Nephron (organoid): ENCODE results near the gene COL10A1.
"Not testable (repeated sequence)": the region's sequence is repeated elsewhere in the genome, so short reads cannot be mapped to it uniquely, and the experiment has no call there.

ENCODE experiments used
- H3K27ac Mint-ChIP-seq, 3 experiments: 2 replicates each; pipeline ENCODE4 v1.8.0; 2020; ENCODE audit warnings: mixed read lengths in 3 of 3, mild to moderate bottlenecking in 2 of 3, moderate library complexity in 1 of 3
- H3K27me3 Mint-ChIP-seq: 2 replicates; pipeline ENCODE4 v1.8.0; 2021; ENCODE audit warnings: low read depth, mild to moderate bottlenecking, moderate library complexity, mixed read lengths
- H3K36me3 Mint-ChIP-seq: 2 replicates; pipeline ENCODE4 v1.8.0; 2020; ENCODE audit warnings: low read depth, mixed read lengths
- H3K4me1 Mint-ChIP-seq: 2 replicates; pipeline ENCODE4 v1.8.0; 2020; ENCODE audit warnings: mixed read lengths
- H3K4me3 Mint-ChIP-seq, 3 experiments: 2 replicates each; pipeline ENCODE4 v1.8.0; 2020; ENCODE audit warnings: mild to moderate bottlenecking in 3 of 3, mixed read lengths in 3 of 3, moderate library complexity in 2 of 3
- H3K9me3 Mint-ChIP-seq: 2 replicates; pipeline ENCODE4 v1.8.0; 2020; ENCODE audit warnings: mixed read lengths
- CTCF ChIP-seq, 3 experiments: fragments of 200-600 bp; sonication (generic); IDR thresholded peaks; one replicate each; pipeline ENCODE4 v1.5.0; 2021; ENCODE audit warnings: antibody characterized with exemption in 3 of 3; ENCODE audit not compliant: unreplicated experiment in 3 of 3

The COL10A1 gene

GRCh38 chr6:116100419-116101301, 25.3 kb downstream of the COL10A1 start, which contains the start of gene NT5DC1:
TSS of gene NT5DC1 (plus strand) at chr6:116100853. CDS start at chr6:116100931, 78 bp downstream.
- Mint-ChIP-seq H3K4me3 (peak within 1 kb of the TSS; percentile 91 to 98 (median 96)), H3K27ac (peak within 1 kb of the TSS; percentile 80 to 93 (median 84)), H3K9me3 (peaks cover 8% of the 10 kb centered on the region), H3K27me3 (no peaks in the 10 kb centered on the region), H3K36me3 (peaks cover 3% of the 10 kb centered on the region), H3K4me1 (peaks cover 18% of the 10 kb centered on the region)
- TF ChIP-seq CTCF (IDR thresholded peaks at IDR 0.05; ENCODE audit: unreplicated experiment in 3 of 3): peak; percentile 4 to 40 (median 33)

GRCh38 chr6:116099036-116099435, 26.9 kb downstream of the COL10A1 start:
- Mint-ChIP-seq H3K27ac (no peak overlapping the region), H3K9me3 (peaks cover 14% of the 10 kb centered on the region), H3K27me3 (no peaks in the 10 kb centered on the region), H3K4me3 (peak overlapping the region; percentile 91 to 98 (median 91)), H3K36me3 (peaks cover 3% of the 10 kb centered on the region), H3K4me1 (peaks cover 18% of the 10 kb centered on the region)
- TF ChIP-seq CTCF (IDR thresholded peaks at IDR 0.05; ENCODE audit: unreplicated experiment in 3 of 3): no peak

GRCh38 chr6:116096979-116097816, 28.7 kb downstream of the COL10A1 start:
- no peak overlapping the region for H3K4me3 Mint-ChIP-seq
- H3K36me3 Mint-ChIP-seq: peaks cover 3% of the 10 kb centered on the region
- no peak overlapping the region for H3K27ac Mint-ChIP-seq
- H3K9me3 Mint-ChIP-seq: peaks cover 14% of the 10 kb centered on the region
- H3K4me1 Mint-ChIP-seq: peaks cover 14% of the 10 kb centered on the region
- TF ChIP-seq CTCF (IDR thresholded peaks at IDR 0.05; ENCODE audit: unreplicated experiment in 3 of 3): peak; percentile 53 to 62 (median 57)
- no peaks in the 10 kb centered on the region for H3K27me3 Mint-ChIP-seq

GRCh38 chr6:116096048-116096759, 29.7 kb downstream of the COL10A1 start:
- not testable (repeated sequence) for H3K4me1 Mint-ChIP-seq, H3K27ac Mint-ChIP-seq, H3K27me3 Mint-ChIP-seq, H3K4me3 Mint-ChIP-seq, H3K36me3 Mint-ChIP-seq
- H3K9me3 Mint-ChIP-seq: peaks cover 14% of the 10 kb centered on the region

- no peak for TF ChIP-seq CTCF (IDR thresholded peaks at IDR 0.05; ENCODE audit: unreplicated experiment in 3 of 3)
- Mint-ChIP-seq H3K9me3 (peaks cover 14% of the 10 kb centered on the region), H3K36me3 (peaks cover 3% of the 10 kb centered on the region), H3K27ac (no peak overlapping the region), H3K27me3 (no peaks in the 10 kb centered on the region), H3K4me1 (no peaks in the 10 kb centered on the region), H3K4me3 (no peak overlapping the region)
These were observed 31.9 kb downstream of the COL10A1 start for GRCh38 chr6:116094041-116094440.

GRCh38 chr6:116090251-116090650, 35.7 kb downstream of the COL10A1 start:
- Mint-ChIP-seq H3K27ac (no peak overlapping the region), H3K27me3 (no peaks in the 10 kb centered on the region), H3K4me3 (no peak overlapping the region), H3K9me3 (peaks cover 3% of the 10 kb centered on the region), H3K4me1 (no peaks in the 10 kb centered on the region), H3K36me3 (no peaks in the 10 kb centered on the region)
- no peak for TF ChIP-seq CTCF (IDR thresholded peaks at IDR 0.05; ENCODE audit: unreplicated experiment in 3 of 3)
